Measurements from ENCODE around the gene PDCD11.

PDCD11 gene

GRCh38 chr10:103495321-103495720 lies 98.9 kb downstream of the PDCD11 start:
- no peaks in the 10 kb centered on the region for H3F3A ChIP-seq (ENCODE audit: insufficient read depth, low read length)
- H3K36me3 ChIP-seq (ENCODE audit: insufficient read depth, low read length), result no peaks in the 10 kb centered on the region

More at GRCh38 chr10:103495321-103495720, 98.9 kb downstream of the PDCD11 start:
- Histone ChIP-seq H3K9ac (ENCODE audit: low read length) (no peak overlapping the region), H3K9me3 (ENCODE audit: low read length) (no peaks in the 10 kb centered on the region), H3K4me1 (ENCODE audit: insufficient read depth, low read length, severe bottlenecking) (peaks cover 6% of the 10 kb centered on the region), H3K4me2 (ENCODE audit: low read length) (no peak overlapping the region), H3K4me3 (ENCODE audit: low read depth, low read length, poor library complexity, severe bottlenecking) (no peak overlapping the region), H4K20me1 (ENCODE audit: insufficient read depth, low read length) (no peaks in the 10 kb centered on the region), H3K27me3 (ENCODE audit: insufficient read depth, low read length) (peaks cover 7% of the 10 kb centered on the region; the same call in 1 of the 2 replicates), H2AFZ (ENCODE audit: low read length) (no peak overlapping the region), H3K79me2 (ENCODE audit: insufficient read depth, low read length) (no peaks in the 10 kb centered on the region), H3K9me2 (ENCODE audit: low read depth, low read length) (no peaks in the 10 kb centered on the region), H3K27ac (ENCODE audit: low read depth, low read length, poor library complexity, severe bottlenecking) (no peak overlapping the region)
- TF ChIP-seq EZH2 (IDR thresholded peaks at IDR 0.05; ENCODE audit: borderline replicate concordance, low read length) (no peak), CTCF (IDR thresholded peaks at IDR 0.05; ENCODE audit: low read length) (no peak)
